GM12872 (cell line): ENCODE results near the gene CCNG2.

Experiments
- TF ChIP-seq, protein P1 (sequence below): IDR thresholded peaks from 3 replicates; pipeline ENCODE4 v1.5.1; 2011; ENCODE audit warnings: low read depth, mild to moderate bottlenecking, low read length, moderate library complexity; ENCODE audit not compliant: insufficient read depth

CCNG2 gene

GRCh38 chr4:77156533-77156911 is 485 bp upstream of the CCNG2 start:
- TF ChIP-seq, protein P1, sequence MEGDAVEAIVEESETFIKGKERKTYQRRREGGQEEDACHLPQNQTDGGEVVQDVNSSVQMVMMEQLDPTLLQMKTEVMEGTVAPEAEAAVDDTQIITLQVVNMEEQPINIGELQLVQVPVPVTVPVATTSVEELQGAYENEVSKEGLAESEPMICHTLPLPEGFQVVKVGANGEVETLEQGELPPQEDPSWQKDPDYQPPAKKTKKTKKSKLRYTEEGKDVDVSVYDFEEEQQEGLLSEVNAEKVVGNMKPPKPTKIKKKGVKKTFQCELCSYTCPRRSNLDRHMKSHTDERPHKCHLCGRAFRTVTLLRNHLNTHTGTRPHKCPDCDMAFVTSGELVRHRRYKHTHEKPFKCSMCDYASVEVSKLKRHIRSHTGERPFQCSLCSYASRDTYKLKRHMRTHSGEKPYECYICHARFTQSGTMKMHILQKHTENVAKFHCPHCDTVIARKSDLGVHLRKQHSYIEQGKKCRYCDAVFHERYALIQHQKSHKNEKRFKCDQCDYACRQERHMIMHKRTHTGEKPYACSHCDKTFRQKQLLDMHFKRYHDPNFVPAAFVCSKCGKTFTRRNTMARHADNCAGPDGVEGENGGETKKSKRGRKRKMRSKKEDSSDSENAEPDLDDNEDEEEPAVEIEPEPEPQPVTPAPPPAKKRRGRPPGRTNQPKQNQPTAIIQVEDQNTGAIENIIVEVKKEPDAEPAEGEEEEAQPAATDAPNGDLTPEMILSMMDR, result no peak

DNA sequence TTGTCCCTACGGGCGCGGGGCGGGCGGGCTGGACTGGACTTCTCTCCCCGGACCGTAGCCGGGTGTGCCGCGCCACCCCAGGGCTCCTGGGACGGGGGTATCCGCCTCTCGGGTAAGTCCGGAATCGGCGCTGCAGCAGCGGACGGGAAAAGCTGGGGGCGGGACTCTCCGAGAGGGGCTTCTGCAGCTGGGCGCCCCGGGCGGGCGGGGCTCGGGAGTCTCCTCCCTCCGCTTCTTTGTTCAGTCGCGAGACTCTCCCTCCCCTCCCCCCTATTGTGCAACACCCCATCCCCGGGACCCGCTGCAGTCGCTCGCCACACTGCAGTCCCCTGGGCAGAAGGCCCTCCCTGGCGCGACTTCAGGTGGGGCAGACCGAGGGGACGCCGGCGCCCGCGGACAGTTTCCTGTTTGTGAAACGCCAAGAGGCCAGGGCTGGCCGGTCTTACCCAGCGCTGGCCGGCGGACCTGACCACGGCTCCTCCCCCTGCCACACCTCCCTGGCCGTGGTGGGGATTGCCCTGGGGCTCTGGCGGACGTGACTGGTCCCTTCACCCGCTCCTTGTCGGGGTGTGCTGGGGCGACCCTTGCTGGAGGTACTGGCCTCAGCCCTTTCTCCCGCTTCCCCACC is 966 bp downstream of the CCNG2 start:
- TF ChIP-seq, protein P1, result no peak

DNA sequence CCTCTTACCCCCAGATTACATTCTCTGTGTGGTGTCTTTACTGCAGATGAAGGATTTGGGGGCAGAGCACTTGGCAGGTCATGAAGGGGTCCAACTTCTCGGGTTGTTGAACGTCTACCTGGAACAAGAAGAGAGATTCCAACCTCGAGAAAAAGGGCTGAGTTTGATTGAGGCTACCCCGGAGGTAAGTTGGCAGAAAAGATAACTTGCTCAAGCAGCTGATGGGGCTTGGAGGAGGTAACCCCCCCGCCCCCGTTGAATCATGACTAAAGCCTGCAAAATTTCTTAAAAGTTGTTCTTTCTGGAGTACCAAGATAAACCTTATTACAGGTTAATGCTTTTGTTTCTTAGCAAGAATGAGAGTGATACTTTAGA is 1.5 kb downstream of the CCNG2 start:
- TF ChIP-seq, protein P1, result no peak

- TF ChIP-seq, protein P1, result no peak
Measured at GRCh38 chr4:77159806-77160205, 2.8 kb downstream of the CCNG2 start.

DNA sequence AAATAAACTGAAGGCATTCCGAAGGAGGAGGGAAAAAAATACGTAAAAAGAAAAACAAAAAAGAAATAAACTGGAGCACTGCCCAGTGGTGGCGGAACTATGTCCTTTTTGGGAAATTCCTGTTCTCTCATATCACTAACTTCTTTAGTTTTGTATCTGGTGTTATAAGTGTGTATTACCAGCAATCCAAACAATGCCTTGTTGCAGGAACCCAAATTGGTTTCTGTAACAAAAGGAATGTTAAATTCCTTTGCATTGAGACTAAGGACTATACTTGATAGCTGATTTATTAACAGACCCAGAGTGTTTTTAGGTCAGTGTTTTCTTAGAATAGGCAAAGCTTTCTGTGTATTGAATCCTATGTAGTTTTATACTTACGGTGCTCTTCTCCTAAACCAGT is 6.6 kb downstream of the CCNG2 start:
- TF ChIP-seq, protein P1, result no peak

GRCh38 chr4:77167173-77167572 is 10.2 kb downstream of the CCNG2 start:
- TF ChIP-seq, protein P1, result no peak

- TF ChIP-seq, protein P1, result no peak
Measured at GRCh38 chr4:77167866-77168265, 10.9 kb downstream of the CCNG2 start.
